Caco-2 (cell line): ENCODE results near the gene SMIM8. TPM values are rescaled to one million over a fixed set of nuclear protein-coding genes. Genes with fewer than 3 reads are reported as not detected.

Experiments
- BruUV-seq: library from RNA; stranded (reverse); fragments of 400-500 nt; replicated peaks from 2 replicates; lab custom pipeline; 2021; lab: Mats Ljungman, UMichigan
- CTCF ChIA-PET: fragments of 300-600 bp; sonication (Branson Sonifier 250); formaldehyde crosslinking; loops from one replicate; lab custom pipeline; 2022; ENCODE audit warnings: antibody characterized with exemption; lab: Charles Lee
- POLR2A ChIA-PET: fragments of 300-600 bp; sonication (Branson Sonifier 250); formaldehyde crosslinking; loops from one replicate; lab custom pipeline; 2022; ENCODE audit warnings: antibody characterized with exemption; lab: Charles Lee
- DNase-seq, 2 experiments: peaks; one replicate each; pipeline versions ENCODE4 v3.0.0 to v3.0.0-alpha.2; 2020 to 2022
- H3K27me3 ChIP-seq: replicated peaks from 2 replicates; pipeline ENCODE4 v1.6.0; 2011; ENCODE audit warnings: low read length; ENCODE audit not compliant: control insufficient read depth, insufficient read depth
- H3K36me3 ChIP-seq: 2 replicates; pipeline ENCODE4 v1.5.1; 2011; ENCODE audit warnings: low read length; ENCODE audit not compliant: control insufficient read depth, insufficient read depth
- H3K4me1 ChIP-seq: fragments of 250-450 bp; sonication (Bioruptor Pico); 2 replicates; pipeline ENCODE4 v1.5.1; 2020; ENCODE audit warnings: mild to moderate bottlenecking
- H3K4me3 ChIP-seq: 2 replicates; pipeline ENCODE4 v1.5.1; 2011; ENCODE audit warnings: low read depth, mild to moderate bottlenecking, control low read depth, low read length
- H3K9me3 ChIP-seq: fragments of 250-450 bp; sonication (Bioruptor Pico); 2 replicates; pipeline ENCODE4 v1.5.1; 2020; ENCODE audit warnings: mild to moderate bottlenecking, moderate library complexity
- H3K27ac Mint-ChIP-seq: one replicate; pipeline ENCODE4 v1.8.0; 2022; ENCODE audit warnings: mixed read lengths; ENCODE audit not compliant: unreplicated experiment
- H3K27me3 Mint-ChIP-seq: one replicate; pipeline ENCODE4 v1.8.0; 2022; ENCODE audit warnings: mixed read lengths; ENCODE audit not compliant: insufficient read depth, unreplicated experiment
- H3K36me3 Mint-ChIP-seq: one replicate; pipeline ENCODE4 v1.8.0; 2022; ENCODE audit warnings: mild to moderate bottlenecking, mixed read lengths; ENCODE audit not compliant: insufficient read depth, unreplicated experiment
- H3K4me1 Mint-ChIP-seq: one replicate; pipeline ENCODE4 v1.8.0; 2022; ENCODE audit warnings: low read depth, mixed read lengths; ENCODE audit not compliant: unreplicated experiment
- H3K4me3 Mint-ChIP-seq: one replicate; pipeline ENCODE4 v1.8.0; 2022; ENCODE audit warnings: mild to moderate bottlenecking, moderate library complexity, mixed read lengths; ENCODE audit not compliant: unreplicated experiment
- H3K9me3 Mint-ChIP-seq: one replicate; pipeline ENCODE4 v1.8.0; 2022; ENCODE audit warnings: mixed read lengths; ENCODE audit not compliant: unreplicated experiment
- intact Hi-C: fragments of 100-400 bp; cut with micrococcal nuclease; formaldehyde crosslinking; loops from one replicate; pipeline ENCODE4 v1.10.0; 2022; ENCODE audit not compliant: unreplicated experiment
- total RNA-seq: library from RNA; stranded (reverse); gene quantifications from 2 replicates; pipeline ENCODE4 v1.2.3, GENCODE V29; 2022
- TF ChIP-seq, protein P1 (sequence below), 2 experiments: fragments of 200-600 bp in 1 of 2; IDR thresholded peaks; 1 replicate in 1 of 2; 2 replicates in 1 of 2; pipeline versions ENCODE4 v1.5.1 to v1.8.0; 2011 to 2022; ENCODE audit warnings: antibody characterized with exemption in 1 of 2, control low read depth in 1 of 2, inconsistent platforms in 1 of 2, low read depth in 1 of 2, low read length in 1 of 2, mild to moderate bottlenecking in 1 of 2, moderate library complexity in 1 of 2; ENCODE audit not compliant: insufficient read depth in 1 of 2, severe bottlenecking in 1 of 2, unreplicated experiment in 1 of 2

SMIM8 gene
- total RNA-seq, 1 experiment from 2014 or later: 8.5 TPM

DNA sequence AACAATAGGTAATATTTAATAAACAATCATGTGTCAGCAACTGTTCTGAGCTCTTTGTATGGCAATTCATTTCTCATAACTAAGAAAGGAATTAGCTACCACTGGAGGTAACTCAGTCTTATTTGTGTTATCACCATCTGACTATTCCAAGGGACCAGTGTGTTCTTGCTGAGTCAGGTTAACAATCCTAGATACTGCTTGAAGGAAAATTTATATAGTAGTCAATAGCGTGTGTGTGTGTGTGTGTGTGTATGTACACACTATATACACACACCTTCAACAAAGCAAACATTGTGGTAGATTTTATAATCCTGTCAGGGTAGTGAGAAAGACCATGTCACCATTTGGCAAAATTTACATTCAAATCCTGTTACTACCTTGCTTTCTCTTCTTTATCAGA is 45.8 kb upstream of the SMIM8 start:
- CTCF ChIA-PET: interaction anchor here (0.6 to 1.7 kb wide), 3 partner anchors 116 to 210 kb away, joined by 3 to 13 read pairs (median 6); no protein-coding TSS in a partner anchor
- no peak for DNase-seq
- intact Hi-C loops: loop anchor here (1.0 to 5.0 kb wide), 3 partner anchors 115 to 210 kb away; no protein-coding TSS in a partner anchor
- no peaks in the 10 kb centered on the region for H3K36me3 Mint-ChIP-seq
- Histone ChIP-seq H3K36me3 (no peaks in the 10 kb centered on the region), H3K4me1 (no peaks in the 10 kb centered on the region), H3K27me3 (no peaks in the 10 kb centered on the region), H3K4me3 (no peak overlapping the region), H3K9me3 (no peaks in the 10 kb centered on the region)
- POLR2A ChIA-PET: no interaction called here
- no TSS peak for BruUV-seq
- no peaks in the 10 kb centered on the region for H3K27me3 Mint-ChIP-seq
- no peaks in the 10 kb centered on the region for H3K9me3 Mint-ChIP-seq
- H3K4me3 Mint-ChIP-seq: no peak overlapping the region
- no peaks in the 10 kb centered on the region for H3K4me1 Mint-ChIP-seq
- no peak overlapping the region for H3K27ac Mint-ChIP-seq
- TF ChIP-seq, protein P1, sequence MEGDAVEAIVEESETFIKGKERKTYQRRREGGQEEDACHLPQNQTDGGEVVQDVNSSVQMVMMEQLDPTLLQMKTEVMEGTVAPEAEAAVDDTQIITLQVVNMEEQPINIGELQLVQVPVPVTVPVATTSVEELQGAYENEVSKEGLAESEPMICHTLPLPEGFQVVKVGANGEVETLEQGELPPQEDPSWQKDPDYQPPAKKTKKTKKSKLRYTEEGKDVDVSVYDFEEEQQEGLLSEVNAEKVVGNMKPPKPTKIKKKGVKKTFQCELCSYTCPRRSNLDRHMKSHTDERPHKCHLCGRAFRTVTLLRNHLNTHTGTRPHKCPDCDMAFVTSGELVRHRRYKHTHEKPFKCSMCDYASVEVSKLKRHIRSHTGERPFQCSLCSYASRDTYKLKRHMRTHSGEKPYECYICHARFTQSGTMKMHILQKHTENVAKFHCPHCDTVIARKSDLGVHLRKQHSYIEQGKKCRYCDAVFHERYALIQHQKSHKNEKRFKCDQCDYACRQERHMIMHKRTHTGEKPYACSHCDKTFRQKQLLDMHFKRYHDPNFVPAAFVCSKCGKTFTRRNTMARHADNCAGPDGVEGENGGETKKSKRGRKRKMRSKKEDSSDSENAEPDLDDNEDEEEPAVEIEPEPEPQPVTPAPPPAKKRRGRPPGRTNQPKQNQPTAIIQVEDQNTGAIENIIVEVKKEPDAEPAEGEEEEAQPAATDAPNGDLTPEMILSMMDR (IDR thresholded peaks at IDR 0.05; ENCODE audit: insufficient read depth in 1 of 2, low read depth in 1 of 2, low read length in 1 of 2, severe bottlenecking in 1 of 2, unreplicated experiment in 1 of 2): no peak

GRCh38 chr6:87277123-87277522 is 45.3 kb upstream of the SMIM8 start:
- no peak overlapping the region for H3K4me3 ChIP-seq
- POLR2A ChIA-PET: no interaction called here
- no peaks in the 10 kb centered on the region for H3K9me3 ChIP-seq
- CTCF ChIA-PET: interaction anchor here (0.6 to 1.7 kb wide), 3 partner anchors 116 to 211 kb away, joined by 3 to 13 read pairs (median 6); no protein-coding TSS in a partner anchor
- no TSS peak for BruUV-seq
- no peaks in the 10 kb centered on the region for H3K36me3 Mint-ChIP-seq
- H3K4me1 Mint-ChIP-seq: no peaks in the 10 kb centered on the region
- no peak overlapping the region for H3K27ac Mint-ChIP-seq
- H3K4me1 ChIP-seq: no peaks in the 10 kb centered on the region
- no peaks in the 10 kb centered on the region for H3K9me3 Mint-ChIP-seq
- intact Hi-C loops: loop anchor here (1.0 to 5.0 kb wide), 3 partner anchors 114 to 211 kb away; no protein-coding TSS in a partner anchor
- H3K27me3 ChIP-seq: no peaks in the 10 kb centered on the region
- DNase-seq: peak in 1 of 2 experiments; percentile 12
- TF ChIP-seq, protein P1 (IDR thresholded peaks at IDR 0.05; ENCODE audit: insufficient read depth in 1 of 2, low read depth in 1 of 2, low read length in 1 of 2, severe bottlenecking in 1 of 2, unreplicated experiment in 1 of 2): peak in 1 of 2 experiments; percentile 47
- H3K27me3 Mint-ChIP-seq: no peaks in the 10 kb centered on the region
- no peak overlapping the region for H3K4me3 Mint-ChIP-seq
- H3K36me3 ChIP-seq: no peaks in the 10 kb centered on the region

DNA sequence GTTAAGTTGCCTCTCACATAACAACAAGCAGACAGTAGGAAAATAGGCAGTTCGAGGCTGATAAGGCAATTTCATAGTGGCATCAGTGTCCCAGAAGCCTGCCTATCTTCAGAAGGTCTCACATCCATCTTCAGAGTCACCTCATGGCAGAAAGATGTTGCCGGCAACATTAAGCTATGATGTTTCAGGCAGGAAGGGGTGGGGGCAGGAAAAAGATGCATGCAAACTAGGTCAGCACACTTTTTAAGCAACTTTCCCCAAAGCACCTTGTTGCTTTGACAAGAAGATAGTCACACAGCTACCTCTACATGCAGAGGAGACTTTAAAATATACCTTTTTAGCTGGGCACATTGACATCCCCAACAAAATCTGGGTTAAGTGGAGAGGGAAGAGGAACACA is 43.2 kb upstream of the SMIM8 start:
- Mint-ChIP-seq H3K36me3 (no peaks in the 10 kb centered on the region), H3K9me3 (no peaks in the 10 kb centered on the region), H3K4me1 (no peaks in the 10 kb centered on the region), H3K4me3 (no peak overlapping the region), H3K27me3 (no peaks in the 10 kb centered on the region), H3K27ac (no peak overlapping the region)
- no peak for DNase-seq
- POLR2A ChIA-PET: no interaction called here
- Histone ChIP-seq H3K4me1 (no peaks in the 10 kb centered on the region), H3K27me3 (no peaks in the 10 kb centered on the region), H3K4me3 (no peak overlapping the region), H3K36me3 (no peaks in the 10 kb centered on the region), H3K9me3 (no peaks in the 10 kb centered on the region)
- intact Hi-C loops: loop anchor here (5.0 kb wide), 1 partner anchor 142 kb away; no protein-coding TSS in a partner anchor
- BruUV-seq: no TSS peak
- CTCF ChIA-PET: no interaction called here
- TF ChIP-seq, protein P1 (IDR thresholded peaks at IDR 0.05; ENCODE audit: insufficient read depth in 1 of 2, low read depth in 1 of 2, low read length in 1 of 2, severe bottlenecking in 1 of 2, unreplicated experiment in 1 of 2): no peak
